OCI-LY1 (cell line): ENCODE data around the gene GLTP.

ENCODE experiments used
- H2AFZ ChIP-seq: fragments of 200-600 bp; sonication (generic), shearing (Covaris generic); 2 replicates; pipeline ENCODE4 v1.6.0; 2014; ENCODE audit warnings: antibody characterized with exemption, mild to moderate bottlenecking, low read length
- H3F3A ChIP-seq: fragments of 200-600 bp; sonication (generic), shearing (Covaris generic); 2 replicates; pipeline ENCODE4 v1.6.0; 2014; ENCODE audit warnings: mild to moderate bottlenecking, antibody characterized with exemption, low read length, moderate library complexity; ENCODE audit not compliant: insufficient read depth
- H3K27ac ChIP-seq: fragments of 200-600 bp; sonication (generic); 2 replicates; pipeline ENCODE4 v1.5.1; 2014; ENCODE audit warnings: low read length, mixed run types, mild to moderate bottlenecking, low read depth; ENCODE audit not compliant: poor library complexity, severe bottlenecking
- H3K27me3 ChIP-seq: fragments of 200-600 bp; sonication (generic); 2 replicates; pipeline ENCODE4 v1.6.0; 2014; ENCODE audit warnings: antibody characterized with exemption, mild to moderate bottlenecking, low read length, moderate library complexity; ENCODE audit not compliant: insufficient read depth
- H3K36me3 ChIP-seq: fragments of 200-600 bp; sonication (generic); 2 replicates; pipeline ENCODE4 v1.6.1; 2014; ENCODE audit warnings: mild to moderate bottlenecking, antibody characterized with exemption, low read length, moderate library complexity, mixed read lengths; ENCODE audit not compliant: insufficient read depth
- H3K4me1 ChIP-seq: fragments of 200-600 bp; sonication (generic); 2 replicates; pipeline ENCODE4 v1.5.1; 2014; ENCODE audit warnings: mild to moderate bottlenecking, low read length, moderate library complexity; ENCODE audit not compliant: insufficient read depth, severe bottlenecking
- H3K4me2 ChIP-seq: fragments of 200-600 bp; sonication (generic), shearing (Covaris generic); 2 replicates; pipeline ENCODE4 v1.6.1; 2014; ENCODE audit warnings: low read length
- H3K4me3 ChIP-seq: fragments of 200-600 bp; sonication (generic); 2 replicates; pipeline ENCODE4 v1.5.1; 2014; ENCODE audit warnings: low read length, low read depth, mild to moderate bottlenecking, mixed read lengths; ENCODE audit not compliant: poor library complexity, severe bottlenecking
- H3K79me2 ChIP-seq: fragments of 200-600 bp; shearing (Covaris generic); 2 replicates; pipeline ENCODE4 v1.6.1; 2016; ENCODE audit warnings: mixed run types, low read length, mixed read lengths; ENCODE audit not compliant: insufficient read depth
- H3K9ac ChIP-seq: fragments of 200-600 bp; sonication (generic), shearing (Covaris generic); 2 replicates; pipeline ENCODE4 v1.6.1; 2014; ENCODE audit warnings: mild to moderate bottlenecking, low read length, mixed read lengths
- H3K9me2 ChIP-seq: fragments of 200-600 bp; sonication (generic), shearing (Covaris generic); 2 replicates; pipeline ENCODE4 v1.6.1; 2014; ENCODE audit warnings: low read depth, mild to moderate bottlenecking, low read length, mixed read lengths
- H3K9me3 ChIP-seq: fragments of 200-600 bp; shearing (Covaris generic); 2 replicates; pipeline ENCODE4 v1.6.1; 2014; ENCODE audit warnings: low read length, mixed read lengths
- H4K20me1 ChIP-seq: fragments of 200-600 bp; sonication (generic), shearing (Covaris generic); 2 replicates; pipeline ENCODE4 v1.6.0; 2016; ENCODE audit warnings: mild to moderate bottlenecking, low read length; ENCODE audit not compliant: insufficient read depth
- CTCF ChIP-seq: fragments of 200-600 bp; sonication (generic), shearing (Covaris generic); IDR thresholded peaks from 2 replicates; pipeline ENCODE4 v1.5.1; 2017; ENCODE audit warnings: mild to moderate bottlenecking, antibody characterized with exemption, low read length, moderate library complexity, mixed read lengths
- EZH2 ChIP-seq: fragments of 200-600 bp; sonication (generic), shearing (Covaris generic); IDR thresholded peaks from 2 replicates; pipeline ENCODE4 v1.8.0; 2017; ENCODE audit warnings: borderline replicate concordance, mixed run types, mild to moderate bottlenecking, antibody characterized with exemption, low read length, moderate library complexity, mixed read lengths

GLTP gene

GRCh38 chr12:109890620-109891170 is 10.4 kb upstream of the GLTP start:
- Histone ChIP-seq H3K27me3 (no peaks in the 10 kb centered on the region), H3K4me1 (peaks cover 7% of the 10 kb centered on the region), H3F3A (no peaks in the 10 kb centered on the region), H3K4me3 (no peak overlapping the region), H4K20me1 (no peaks in the 10 kb centered on the region), H3K9me2 (no peaks in the 10 kb centered on the region), H3K79me2 (no peaks in the 10 kb centered on the region), H2AFZ (no peak overlapping the region), H3K9me3 (no peaks in the 10 kb centered on the region), H3K27ac (no peak overlapping the region), H3K9ac (no peak overlapping the region), H3K4me2 (no peak overlapping the region), H3K36me3 (no peaks in the 10 kb centered on the region)
- TF ChIP-seq EZH2 (no peak), CTCF (no peak)

GRCh38 chr12:109888179-109889020 is 8.1 kb upstream of the GLTP start:
- Histone ChIP-seq H3K4me3 (no peak overlapping the region), H3K9ac (no peak overlapping the region), H3K27ac (no peak overlapping the region), H4K20me1 (no peaks in the 10 kb centered on the region), H3K27me3 (no peaks in the 10 kb centered on the region), H3K4me1 (peaks cover 7% of the 10 kb centered on the region), H3K9me2 (no peaks in the 10 kb centered on the region), H3K79me2 (no peaks in the 10 kb centered on the region), H3K9me3 (no peaks in the 10 kb centered on the region), H3K4me2 (no peak overlapping the region), H3K36me3 (no peaks in the 10 kb centered on the region), H3F3A (no peaks in the 10 kb centered on the region), H2AFZ (no peak overlapping the region)
- no peak for TF ChIP-seq EZH2
- no peak for TF ChIP-seq CTCF

- no peaks in the 10 kb centered on the region for H3K9me3 ChIP-seq
- H3K4me3 ChIP-seq: no peak overlapping the region
- peaks cover 13% of the 10 kb centered on the region for H3K4me1 ChIP-seq
- no peak overlapping the region for H3K27ac ChIP-seq
- no peaks in the 10 kb centered on the region for H3K79me2 ChIP-seq
- H3K9me2 ChIP-seq: no peaks in the 10 kb centered on the region
- no peaks in the 10 kb centered on the region for H4K20me1 ChIP-seq
- H3K36me3 ChIP-seq: no peaks in the 10 kb centered on the region
- no peak for TF ChIP-seq EZH2
- no peak for TF ChIP-seq CTCF
- H2AFZ ChIP-seq: no peak overlapping the region
- H3F3A ChIP-seq: no peaks in the 10 kb centered on the region
- H3K27me3 ChIP-seq: no peaks in the 10 kb centered on the region
- no peak overlapping the region for H3K4me2 ChIP-seq
- no peak overlapping the region for H3K9ac ChIP-seq
Measured at GRCh38 chr12:109885616-109886015, 5.3 kb upstream of the GLTP start.
